ENCODE measurements around the gene ZNF684.
"Not testable (repeated sequence)": the region's sequence is repeated elsewhere in the genome, so short reads cannot be mapped to it uniquely, and the experiment has no call there.

ZNF684 gene

DNA sequence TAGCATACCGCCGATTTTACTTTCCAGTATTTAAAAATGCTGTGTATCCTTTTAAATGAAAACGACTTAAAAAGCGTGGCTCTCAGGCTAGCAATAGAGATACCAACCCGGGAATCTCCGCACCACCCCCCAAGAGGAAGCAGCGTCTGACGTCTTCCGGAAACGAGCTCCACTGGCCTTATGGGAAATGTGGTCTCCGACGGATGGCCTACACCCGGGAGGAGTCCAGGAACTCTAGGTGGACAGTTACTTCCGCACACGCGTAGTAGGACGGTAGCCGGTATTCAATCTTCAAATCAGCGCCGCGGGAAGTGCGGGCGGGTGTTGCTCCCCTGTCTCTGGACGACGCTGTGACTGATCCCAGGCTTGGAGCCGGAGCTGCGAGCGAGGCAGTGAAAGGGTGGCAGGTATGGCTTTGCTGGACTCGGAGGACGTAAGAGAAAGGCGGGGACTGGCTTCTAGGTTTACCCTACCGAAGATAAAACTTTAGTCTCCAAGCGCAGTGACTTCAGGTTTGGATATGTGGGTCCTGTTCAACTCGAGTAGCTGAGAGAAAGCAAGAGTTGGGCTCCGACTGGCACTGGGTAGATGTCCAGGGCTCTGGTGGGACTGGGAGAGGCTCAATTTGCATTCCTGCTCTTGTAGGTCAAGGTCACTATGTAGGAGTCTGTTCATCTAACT is at the start of gene ZNF684:
Gene ZNF684, plus strand, starts transcription at position 257 of the 681 bp plus-strand sequence. CDS start 1,530 bp downstream, outside the sequence.
- peak; percentile 83 to 85 for DNase-seq

DNA sequence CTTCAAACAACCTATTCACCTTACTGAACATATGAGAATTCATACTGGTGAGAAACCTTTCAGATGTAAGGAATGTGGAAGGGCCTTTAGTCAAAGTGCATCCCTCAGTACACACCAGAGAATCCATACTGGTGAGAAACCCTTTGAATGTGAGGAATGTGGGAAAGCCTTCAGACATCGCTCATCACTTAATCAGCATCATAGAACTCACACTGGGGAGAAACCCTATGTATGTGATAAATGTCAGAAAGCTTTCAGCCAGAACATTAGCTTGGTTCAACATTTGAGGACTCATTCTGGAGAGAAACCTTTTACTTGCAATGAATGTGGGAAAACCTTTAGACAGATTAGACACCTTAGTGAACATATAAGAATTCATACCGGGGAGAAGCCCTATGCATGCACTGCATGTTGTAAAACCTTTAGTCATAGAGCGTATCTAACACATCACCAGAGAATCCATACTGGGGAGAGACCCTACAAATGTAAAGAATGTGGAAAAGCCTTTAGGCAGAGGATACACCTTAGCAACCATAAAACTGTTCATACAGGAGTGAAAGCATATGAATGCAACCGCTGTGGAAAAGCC is 36.0 kb upstream of the ZNF684 start:
- no peak for DNase-seq

DNA sequence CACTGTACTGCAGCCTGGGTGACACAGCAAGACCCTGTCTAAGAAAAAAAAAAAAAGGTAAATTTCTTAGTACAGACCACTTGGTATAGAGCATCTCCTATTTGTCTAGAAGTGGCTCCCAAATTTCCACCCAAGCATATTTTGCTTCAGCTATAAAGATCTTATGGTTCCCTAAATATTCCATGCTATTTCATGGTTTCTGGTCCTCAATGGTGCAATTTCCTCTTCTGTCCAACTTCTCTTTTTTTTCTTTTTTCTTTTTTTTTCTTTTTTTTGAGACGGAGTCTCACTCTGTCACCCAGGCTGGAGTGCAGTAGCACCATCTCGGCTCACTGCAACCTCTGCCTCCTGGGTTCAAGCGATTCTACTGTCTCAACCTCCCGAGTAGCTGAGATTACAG is 28.8 kb upstream of the ZNF684 start:
- DNase-seq = not testable (repeated sequence)

DNA sequence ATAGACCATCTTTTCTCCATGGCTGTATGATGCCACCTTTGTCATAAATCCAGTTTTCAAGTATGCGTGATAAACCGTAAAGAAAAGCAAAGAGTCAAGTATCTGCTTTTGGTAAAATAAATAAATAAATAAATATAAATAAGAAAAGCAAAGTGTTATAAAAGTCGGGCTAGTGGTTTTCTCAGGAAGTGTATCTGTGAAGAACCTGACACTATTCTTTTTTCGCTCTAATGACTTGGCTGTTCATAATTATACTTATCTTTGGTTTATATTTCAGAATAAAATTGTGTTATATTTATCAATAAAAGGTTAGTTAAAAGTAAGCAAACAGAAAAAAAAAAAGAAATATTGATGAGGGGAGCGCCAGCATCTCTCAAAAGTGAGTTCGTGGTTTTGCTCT is 23.5 kb upstream of the ZNF684 start:
- no peak for DNase-seq

DNA sequence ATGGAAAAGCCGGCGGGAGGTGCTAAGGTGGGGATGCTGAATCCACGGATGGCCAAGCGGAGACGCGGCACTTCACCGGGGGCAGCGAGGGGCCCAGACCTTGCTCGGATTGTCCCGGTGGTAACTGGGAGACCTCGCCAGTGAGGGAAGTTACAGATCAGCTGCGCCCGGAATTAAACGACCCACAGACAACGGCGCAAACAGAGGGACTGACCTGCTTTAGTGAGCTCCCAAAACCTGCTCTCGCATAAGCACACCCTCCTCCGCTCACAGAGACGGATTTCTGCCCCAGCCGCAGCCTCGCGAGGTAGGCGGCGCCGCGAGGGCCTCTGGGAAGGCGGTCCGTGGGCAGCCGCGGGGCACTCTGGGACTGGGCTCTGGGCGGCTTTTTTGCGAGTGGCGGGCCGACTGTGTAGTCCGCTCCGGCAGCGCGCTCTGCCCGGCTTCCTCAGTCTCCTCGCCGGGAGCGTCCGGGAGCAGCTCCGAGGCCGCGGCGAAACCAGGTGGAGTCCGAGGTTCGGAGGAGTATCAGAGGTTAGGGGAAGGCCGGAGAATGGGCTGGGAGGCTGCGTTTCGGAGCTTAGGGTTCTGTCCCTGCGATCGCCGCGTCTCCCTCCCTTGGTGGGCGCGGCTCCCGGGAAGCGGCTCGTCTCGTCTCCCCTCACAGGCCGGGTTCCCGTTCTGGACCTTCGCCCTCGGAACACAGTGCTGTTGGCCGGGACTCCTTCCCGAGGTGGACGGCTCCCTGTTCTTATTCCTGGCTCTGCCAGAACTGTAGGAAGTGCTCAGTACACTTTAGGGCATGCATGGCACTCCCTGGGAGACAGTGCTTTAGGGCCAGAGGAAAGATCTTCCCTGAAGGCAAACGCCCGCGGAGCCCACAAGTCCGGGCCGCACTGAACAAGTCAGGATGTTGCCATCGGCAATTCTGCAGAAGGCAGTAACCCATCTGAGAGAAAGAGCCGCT is 22.8 kb upstream of the ZNF684 start, which contains the start of gene EXO5:
Gene EXO5, plus strand, starts transcription at position 393 of the 967 bp plus-strand sequence. CDS start 5,778 bp downstream, outside the sequence.
- peak; percentile 83 for DNase-seq

DNA sequence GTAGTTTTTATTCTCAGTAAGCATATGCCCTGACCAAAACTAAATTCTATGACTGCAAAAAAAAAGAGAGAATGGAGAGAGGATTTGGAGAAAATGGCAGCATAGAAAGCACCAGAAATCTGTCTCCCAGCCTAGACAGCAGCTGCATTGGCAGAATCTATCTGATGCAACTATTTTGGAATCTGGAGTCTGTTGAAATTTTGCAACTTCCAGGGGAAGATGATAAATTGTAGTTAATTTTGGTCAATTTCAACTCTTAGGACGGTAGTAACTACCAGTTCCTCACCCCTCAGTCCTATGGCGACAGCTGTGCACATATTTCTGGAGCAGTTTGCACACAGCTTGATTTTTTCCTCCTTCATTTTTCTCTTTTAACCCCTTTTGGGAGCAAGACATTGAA is 11.9 kb upstream of the ZNF684 start:
- no peak for DNase-seq

- DNase-seq = peak in 1 of 2 donors; percentile 1
These were observed 579 bp upstream of the ZNF684 start for GRCh38 chr1:40530735-40531380.

GRCh38 chr1:40532062-40532389 is 589 bp downstream of the ZNF684 start:
- DNase-seq = no peak

GRCh38 chr1:40532844-40533424 is 1.5 kb downstream of the ZNF684 start:
- peak; percentile 4 to 22 for DNase-seq

- no peak for DNase-seq
These were observed 3.2 kb downstream of the ZNF684 start for GRCh38 chr1:40534589-40534988.

GRCh38 chr1:40535732-40536131 is 4.3 kb downstream of the ZNF684 start:
- DNase-seq = no peak

DNA sequence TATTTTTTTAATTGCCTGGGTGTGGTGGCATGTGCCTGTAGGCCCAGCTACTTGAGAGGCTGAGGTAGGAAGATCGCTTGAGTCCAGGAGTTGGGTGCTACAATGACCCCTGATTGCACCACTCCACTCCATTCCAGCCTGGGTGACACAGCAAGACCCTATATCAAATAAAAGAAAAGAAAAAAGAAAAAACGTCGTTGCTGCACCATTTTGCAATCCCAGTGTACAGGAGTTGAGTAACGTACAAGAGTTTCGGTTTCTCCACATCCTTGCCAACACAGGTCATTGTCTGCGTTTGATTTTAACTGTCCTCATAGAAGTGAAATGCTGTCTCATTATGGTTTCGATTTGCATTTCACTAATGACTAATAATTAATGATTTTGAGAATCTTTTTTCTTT is 7.9 kb downstream of the ZNF684 start:
- no peak for DNase-seq

GRCh38 chr1:40546957-40547356 is 15.5 kb downstream of the ZNF684 start:
- DNase-seq = no peak

- no peak for DNase-seq
These were observed 21.6 kb downstream of the ZNF684 start for GRCh38 chr1:40553017-40553416.

- not testable (repeated sequence) for DNase-seq
These were observed 23.4 kb downstream of the ZNF684 start for GRCh38 chr1:40554807-40555206.

- no peak for DNase-seq
These were observed 24.7 kb downstream of the ZNF684 start for GRCh38 chr1:40556121-40556520.

DNA sequence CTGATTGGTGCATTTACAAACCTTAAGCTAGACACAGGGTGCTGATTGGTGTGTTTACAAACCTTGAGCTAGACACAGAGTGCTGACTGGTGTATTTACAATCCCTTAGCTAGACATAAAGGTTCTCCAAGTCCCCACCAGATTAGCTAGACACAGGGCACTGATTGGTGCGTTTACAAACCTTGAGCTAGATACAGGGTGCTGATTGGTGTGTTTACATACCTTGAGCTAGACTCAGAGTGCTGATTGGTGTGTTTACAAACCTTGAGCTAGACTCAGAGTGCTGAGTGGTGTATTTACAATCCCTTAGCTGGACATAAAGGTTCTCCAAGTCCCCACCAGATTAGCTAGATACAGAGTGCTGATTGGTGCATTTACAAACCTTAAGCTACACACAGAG is 26.8 kb downstream of the ZNF684 start:
- not testable (repeated sequence) for DNase-seq

DNA sequence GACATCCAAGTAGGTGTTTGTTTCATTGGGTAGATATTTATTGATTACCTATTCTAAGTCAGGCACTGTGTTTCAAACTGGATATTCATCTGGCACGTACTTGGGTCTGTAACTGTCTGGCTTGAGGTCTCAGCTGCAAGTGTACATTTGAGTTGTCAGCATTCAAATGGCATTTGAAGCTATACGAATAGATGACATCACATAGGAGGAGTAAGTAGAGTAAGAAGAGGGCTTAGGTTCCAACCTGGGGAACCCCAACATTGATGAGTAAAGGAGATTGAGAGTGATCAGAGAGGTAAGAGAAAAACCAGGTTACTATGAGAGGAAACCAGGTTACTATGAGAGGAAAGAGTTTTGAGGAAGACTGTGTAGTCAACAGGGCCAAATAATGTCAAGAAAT is 30.7 kb downstream of the ZNF684 start:
- DNase-seq = no peak

GRCh38 chr1:40563266-40563665 is 31.8 kb downstream of the ZNF684 start:
- DNase-seq = no peak

- DNase-seq = no peak
These were observed 33.1 kb downstream of the ZNF684 start for GRCh38 chr1:40564506-40564905.

- no peak for DNase-seq
These were observed 33.5 kb downstream of the ZNF684 start for GRCh38 chr1:40564913-40565312.

DNA sequence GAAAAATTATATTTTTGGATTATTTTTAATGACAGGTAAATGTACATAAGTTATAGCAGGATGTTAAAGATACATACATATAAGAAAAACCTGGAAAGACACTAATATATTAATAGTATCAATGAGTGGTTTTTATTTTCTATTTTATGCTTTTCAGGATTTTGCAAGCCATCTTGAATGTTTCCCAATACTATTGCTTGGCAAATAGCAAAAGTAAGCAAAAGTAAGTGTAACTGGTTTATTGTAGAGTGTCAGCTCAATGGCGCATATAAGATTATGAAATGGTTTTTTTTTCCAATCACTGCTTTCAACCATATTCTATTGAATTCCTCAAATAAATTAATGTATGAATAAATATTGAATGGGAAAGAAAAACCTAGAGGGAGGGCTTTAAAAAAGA is 36.4 kb downstream of the ZNF684 start:
- DNase-seq = no peak

DNA sequence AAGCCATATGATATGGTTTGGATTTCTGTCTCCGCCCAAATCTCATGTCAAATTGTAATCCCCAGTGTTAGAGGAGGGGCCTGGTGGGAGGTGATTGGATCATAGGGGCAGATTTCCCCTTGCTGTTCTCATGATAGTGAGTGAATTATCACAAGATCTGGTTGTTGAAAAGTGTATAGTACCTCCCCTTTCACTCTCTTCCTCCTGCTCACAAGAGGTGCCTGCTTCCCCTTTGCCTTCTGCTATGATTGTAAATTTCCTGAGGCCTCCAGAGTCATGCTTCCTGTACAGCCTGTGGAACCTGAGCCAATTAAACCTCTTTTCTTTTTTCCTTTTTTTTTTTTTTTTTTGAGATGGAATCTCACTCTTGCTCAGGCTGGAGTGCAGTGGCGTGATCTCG is 43.4 kb downstream of the ZNF684 start:
- not testable (repeated sequence) for DNase-seq

All from activated CD4-positive, alpha-beta T cell treated with anti-CD3 and anti-CD28 coated beads for 4 hours (primary cell).